RCC 7860 (cell line): ENCODE results near the gene NEK6.

ENCODE experiments used
- DNase-seq: peaks from one replicate; pipeline ENCODE4 v3.0.0-alpha.2; 2015; ENCODE audit warnings: low spot score
- FAIRE-seq: peaks from 2 replicates; lab custom pipeline; 2012; peaks lifted over from hg19 to GRCh38; lab: Jason Lieb, UNC

NEK6 gene

GRCh38 chr9:124389146-124389939 is 131.6 kb downstream of the NEK6 start:
- no peak for FAIRE-seq

GRCh38 chr9:124390794-124391658 is 133.3 kb downstream of the NEK6 start:
- FAIRE-seq: no peak
- no peak for DNase-seq

More at GRCh38 chr9:124389146-124389939, 131.6 kb downstream of the NEK6 start:
- DNase-seq: no peak

DNA sequence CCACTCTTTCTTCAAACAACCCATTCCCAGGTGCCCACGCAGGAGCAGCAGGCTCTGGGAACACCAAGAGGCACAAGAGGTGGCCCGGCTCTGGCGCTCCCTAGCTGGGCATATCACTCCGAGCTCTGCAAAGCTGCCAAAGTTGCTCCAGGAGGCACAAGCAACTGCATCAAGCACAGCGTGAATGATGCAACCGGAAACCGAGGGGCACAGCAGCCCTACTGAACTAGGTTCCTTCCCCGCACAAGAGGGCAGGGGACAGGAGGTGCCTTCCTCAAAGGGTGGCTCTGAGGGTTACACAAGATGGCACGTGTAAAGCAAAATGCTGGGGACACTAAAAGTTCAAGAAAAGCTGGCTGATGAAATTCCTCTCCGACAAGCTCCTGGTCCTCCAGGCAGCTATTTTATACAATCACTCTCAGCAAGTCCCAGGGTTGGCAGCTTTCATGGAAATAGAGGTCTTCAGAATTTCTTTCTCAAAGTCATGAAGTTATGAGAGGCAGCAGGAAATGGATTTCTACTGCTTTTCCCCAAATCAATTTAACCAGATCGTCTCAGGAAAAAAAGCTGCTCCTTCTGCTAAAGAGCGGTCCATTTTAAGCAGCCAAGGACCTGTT is 134.6 kb downstream of the NEK6 start:
- no peak for FAIRE-seq
- peak; percentile 48 for DNase-seq

GRCh38 chr9:124392871-124393460 is 135.2 kb downstream of the NEK6 start:
- FAIRE-seq (peak; percentile 95), DNase-seq (peak; percentile 99)

- FAIRE-seq (no peak), DNase-seq (no peak)
Measured at GRCh38 chr9:124394167-124394566, 136.4 kb downstream of the NEK6 start.

- no peak for FAIRE-seq
Measured at GRCh38 chr9:124394596-124394995, 136.8 kb downstream of the NEK6 start.

GRCh38 chr9:124395826-124396225 is 138.1 kb downstream of the NEK6 start:
- DNase-seq (no peak), FAIRE-seq (no peak)

More at GRCh38 chr9:124394596-124394995, 136.8 kb downstream of the NEK6 start:
- DNase-seq: no peak

- no peak for FAIRE-seq
Measured at GRCh38 chr9:124398191-124398935, 140.6 kb downstream of the NEK6 start.

GRCh38 chr9:124399323-124399967 is 141.7 kb downstream of the NEK6 start:
- DNase-seq (no peak), FAIRE-seq (no peak)

More at GRCh38 chr9:124398191-124398935, 140.6 kb downstream of the NEK6 start:
- no peak for DNase-seq

DNA sequence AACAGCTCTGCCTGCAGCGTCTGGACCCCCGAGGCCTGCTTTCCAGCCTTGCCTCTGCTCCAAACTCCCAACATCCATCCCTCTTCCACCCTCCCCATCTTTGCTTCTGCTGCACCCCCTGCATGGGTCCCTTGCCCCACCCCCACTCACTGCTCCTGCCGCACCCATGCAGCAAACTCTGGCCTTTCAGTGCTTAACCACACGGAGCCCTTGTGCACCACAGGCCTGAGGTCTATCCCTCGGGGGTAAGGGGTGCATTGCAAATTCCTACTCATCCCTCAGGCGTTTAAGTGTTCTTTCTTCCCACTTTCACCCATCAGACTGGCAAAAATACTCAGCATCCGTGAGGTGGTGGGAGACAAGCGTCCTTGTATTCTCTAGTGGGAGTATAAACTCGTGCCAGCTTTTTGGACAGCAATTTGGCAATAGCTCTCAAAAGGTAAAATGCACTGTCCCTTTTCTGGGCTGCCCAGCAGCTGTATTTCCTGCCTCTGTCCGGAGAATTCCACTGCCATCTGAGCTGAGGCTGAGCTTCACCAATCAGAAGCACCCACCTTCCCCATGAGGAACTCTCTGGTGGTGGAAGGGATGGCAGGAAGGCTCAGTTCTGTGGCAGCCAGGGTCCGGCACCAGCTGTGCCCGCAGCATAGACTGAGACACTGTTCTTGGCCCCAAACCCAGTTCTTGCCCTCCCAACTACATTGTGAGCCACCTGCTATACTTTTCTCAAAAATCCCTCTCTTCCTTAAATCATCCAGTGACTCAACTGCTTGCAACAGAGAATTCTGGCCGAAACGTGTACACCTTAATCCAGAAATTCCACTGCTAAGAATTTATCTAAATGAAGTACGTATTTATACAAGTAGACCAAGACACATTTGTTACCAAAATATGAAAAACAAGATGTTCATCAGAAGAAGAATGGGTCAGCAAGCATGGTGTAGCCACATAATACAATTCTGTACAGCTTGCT is 142.5 kb downstream of the NEK6 start:
- FAIRE-seq: no peak
- no peak for DNase-seq
